B cell (primary cell): ENCODE data around the gene MFRP. TPM values are rescaled to one million over a fixed set of nuclear protein-coding genes. Genes with fewer than 3 reads are reported as not detected.
A peak's percentile ranks its signal among the peaks of the same experiment; 100 is the strongest.
"Not testable (repeated sequence)": the region's sequence is repeated elsewhere in the genome, so short reads cannot be mapped to it uniquely, and the experiment has no call there.

Experiments
- ATAC-seq: fragments of 200-7000 bp; cut with Tn5 transposase; one replicate; pipeline ENCODE4 v1.10.0; 2021; ENCODE audit warnings: low read depth, mild to moderate bottlenecking, moderate number of reproducible peaks, moderate library complexity
- CTCF ChIA-PET: fragments of 350-600 bp; sonication (Branson Sonifier 250); formaldehyde crosslinking; loops from one replicate; lab custom pipeline; 2021; ENCODE audit warnings: antibody characterized with exemption, inconsistent platforms; lab: Charles Lee
- POLR2A ChIA-PET: fragments of 350-600 bp; sonication (Branson Sonifier 250); formaldehyde crosslinking; loops from one replicate; lab custom pipeline; 2021; ENCODE audit warnings: antibody characterized with exemption; lab: Charles Lee
- DNase-seq: peaks from one replicate; pipeline ENCODE4 v3.0.0; 2013
- H2AFZ ChIP-seq: 2 replicates; pipeline ENCODE4 v1.6.1; 2012; ENCODE audit warnings: mild to moderate bottlenecking, low read depth, low read length; ENCODE audit not compliant: insufficient read depth, poor library complexity, severe bottlenecking
- H3K27ac ChIP-seq, 2 donors: 1 replicate in 1 of 2; 2 replicates in 1 of 2; pipeline ENCODE4 v1.5.1; 2012 to 2013; ENCODE audit warnings: low read length in 2 of 2, mild to moderate bottlenecking in 2 of 2, moderate library complexity in 1 of 2
- H3K27me3 ChIP-seq, 4 experiments: fragments of 200-600 bp in 1 of 4; sonication (generic) in 1 of 4; replicated peaks in 1 of 4; 1 replicate in 2 of 4; 2 replicates in 2 of 4; pipeline versions ENCODE4 v1.6.1 to v1.7.0; 2013 to 2016; ENCODE audit warnings: low read length in 3 of 4, mild to moderate bottlenecking in 2 of 4, mixed read lengths in 1 of 4, moderate library complexity in 1 of 4; ENCODE audit not compliant: insufficient read depth in 4 of 4, control insufficient read depth in 3 of 4; ENCODE audit errors: control extremely low read depth in 1 of 4
- H3K36me3 ChIP-seq, 2 experiments: replicated peaks in 1 of 2; 1 replicate in 1 of 2; 2 replicates in 1 of 2; pipeline versions ENCODE4 v1.6.1 to v1.7.1; 2013; ENCODE audit warnings: low read length in 1 of 2; ENCODE audit not compliant: insufficient read depth in 2 of 2, control insufficient read depth in 1 of 2; ENCODE audit errors: control extremely low read depth in 1 of 2, extremely low read depth in 1 of 2
- H3K4me1 ChIP-seq, 2 donors: fragments of 200-600 bp in 1 of 2; sonication (generic) in 1 of 2; 1 replicate in 1 of 2; 2 replicates in 1 of 2; pipeline versions ENCODE4 v1.5.1 to v1.6.1; 2013 to 2017; ENCODE audit warnings: low read length in 2 of 2; ENCODE audit not compliant: control insufficient read depth in 2 of 2, insufficient read depth in 2 of 2
- H3K4me2 ChIP-seq: replicated peaks from 2 replicates; pipeline ENCODE3; 2012; ENCODE audit warnings: mild to moderate bottlenecking, low read depth, low read length; ENCODE audit not compliant: poor library complexity, severe bottlenecking
- H3K4me3 ChIP-seq, 5 experiments: fragments of 200-600 bp in 1 of 5; sonication (generic) in 1 of 5; 1 replicate in 3 of 5; 2 replicates in 2 of 5; pipeline versions ENCODE4 v1.5.1 to v1.7.0; 2011 to 2016; ENCODE audit warnings: low read length in 4 of 5, mild to moderate bottlenecking in 4 of 5, low read depth in 2 of 5, control low read depth in 1 of 5, moderate library complexity in 1 of 5; ENCODE audit not compliant: insufficient read depth in 1 of 5; ENCODE audit errors: control extremely low read depth in 1 of 5, extremely low read depth in 1 of 5
- H3K79me2 ChIP-seq: fragments of 200-600 bp; sonication (generic); one replicate; pipeline ENCODE4 v1.6.0; 2016; ENCODE audit warnings: low read length; ENCODE audit not compliant: control insufficient read depth, insufficient read depth
- H3K9ac ChIP-seq: fragments of 200-600 bp; sonication (generic); 2 replicates; pipeline ENCODE4 v1.6.1; 2017; ENCODE audit warnings: mild to moderate bottlenecking, low read length, moderate library complexity
- H3K9me3 ChIP-seq, 3 donors: one replicate each; pipeline versions ENCODE4 v1.6.1 to v1.7.1; 2013; ENCODE audit warnings: low read length in 2 of 3; ENCODE audit not compliant: control insufficient read depth in 2 of 3, insufficient read depth in 1 of 3; ENCODE audit errors: control extremely low read depth in 1 of 3
- H4K20me1 ChIP-seq: 2 replicates; pipeline ENCODE4 v1.6.0; 2012; ENCODE audit warnings: mild to moderate bottlenecking, low read length; ENCODE audit not compliant: insufficient read depth, control insufficient read depth, poor library complexity, severe bottlenecking
- H3K27ac Mint-ChIP-seq: one replicate; pipeline ENCODE4 v1.8.0; 2021; ENCODE audit warnings: mixed read lengths
- H3K27me3 Mint-ChIP-seq: one replicate; pipeline ENCODE4 v1.8.0; 2021; ENCODE audit warnings: mixed read lengths
- H3K4me1 Mint-ChIP-seq: one replicate; pipeline ENCODE4 v1.8.0; 2021; ENCODE audit warnings: mixed read lengths
- H3K4me3 Mint-ChIP-seq: one replicate; pipeline ENCODE4 v1.8.0; 2021; ENCODE audit warnings: mixed read lengths
- H3K9me3 Mint-ChIP-seq: one replicate; pipeline ENCODE4 v1.8.0; 2022; ENCODE audit warnings: mixed read lengths; ENCODE audit not compliant: insufficient read depth
- CTCF ChIP-seq: fragments of 200-600 bp; IDR thresholded peaks from one replicate; pipeline ENCODE4 v1.8.0; 2022; ENCODE audit warnings: antibody characterized with exemption, mild to moderate bottlenecking
- EZH2 ChIP-seq: IDR thresholded peaks from 2 replicates; pipeline ENCODE4 v1.6.1; 2012; ENCODE audit warnings: borderline replicate concordance, low read depth, mild to moderate bottlenecking, moderate library complexity, low read length; ENCODE audit not compliant: insufficient read depth, poor library complexity, severe bottlenecking
- WGBS: methylation state at CpG from one replicate; pipeline ENCODE4 v1.1.5; 2013; ENCODE audit warnings: missing lambda C conversion rate; ENCODE audit not compliant: insufficient coverage; 5-methylcytosine and 5-hydroxymethylcytosine counted together
- intact Hi-C: fragments of 100-400 bp; cut with micrococcal nuclease; formaldehyde crosslinking; loops from one replicate; pipeline ENCODE4 v1.10.0; 2022
- polyA plus RNA-seq: library from polyadenylated mRNA; depleted of rRNA; stranded (reverse); fragments of >200 nt; gene quantifications from 2 replicates; pipeline ENCODE4 v1.2.3, GENCODE V29; 2012
- total RNA-seq, 2 donors: library from RNA; stranded (reverse); fragments of 120-200 nt in 1 of 2; gene quantifications; 1 replicate in 1 of 2; 2 replicates in 1 of 2; pipeline versions ENCODE4 v1.2.3 to v1.2.4, GENCODE V29; 2013 to 2022

Gene MFRP
- total and polyA plus RNA-seq, 2 donors (not counting 1 experiment from before 2014, with no cell fraction given): not detected

GRCh38 chr11:119388103-119388502 is 41.6 kb upstream of the MFRP start:
- Histone ChIP-seq H3K9ac (no peak overlapping the region), H3K79me2 (no peaks in the 10 kb centered on the region), H4K20me1 (no peaks in the 10 kb centered on the region), H3K4me3 (no peak overlapping the region), H3K27ac (no peak overlapping the region), H3K36me3 (no peaks in the 10 kb centered on the region), H3K4me1 (no peaks in the 10 kb centered on the region), H3K4me2 (no peak overlapping the region), H2AFZ (no peak overlapping the region), H3K9me3 (no peaks in the 10 kb centered on the region), H3K27me3 (peaks cover 0 to 14% (median 8%) of the 10 kb centered on the region in 4 experiments)
- no peaks in the 10 kb centered on the region for H3K4me1 Mint-ChIP-seq
- intact Hi-C loops: no loop called here
- 89% methylated on average over 5 of the region's 7 CpGs for WGBS
- TF ChIP-seq CTCF (no peak), EZH2 (no peak)
- peaks cover 16% of the 10 kb centered on the region for H3K27me3 Mint-ChIP-seq
- H3K4me3 Mint-ChIP-seq: no peak overlapping the region
- no peaks in the 10 kb centered on the region for H3K9me3 Mint-ChIP-seq
- no peak overlapping the region for H3K27ac Mint-ChIP-seq
- ATAC-seq: no peak
- no peak for DNase-seq
- POLR2A ChIA-PET: no interaction called here
- CTCF ChIA-PET: interaction anchor here (1.2 kb wide), 1 partner anchor 13 kb away, joined by 3 read pairs; no protein-coding TSS in a partner anchor

- H3K36me3 ChIP-seq: no peaks in the 10 kb centered on the region
- peaks cover 0 to 27% (median 16%) of the 10 kb centered on the region in 4 experiments for H3K27me3 ChIP-seq
- peaks cover 0 to 4% (median 0%) of the 10 kb centered on the region in 3 donors for H3K9me3 ChIP-seq
- Mint-ChIP-seq H3K27me3 (peaks cover 5% of the 10 kb centered on the region), H3K4me3 (no peak overlapping the region), H3K4me1 (peaks cover 6% of the 10 kb centered on the region), H3K27ac (no peak overlapping the region), H3K9me3 (no peaks in the 10 kb centered on the region)
- no peaks in the 10 kb centered on the region for H4K20me1 ChIP-seq
- ATAC-seq (no peak), DNase-seq (no peak)
- H3K79me2 ChIP-seq: no peaks in the 10 kb centered on the region
- CTCF ChIA-PET: interaction anchor here (0.6 to 0.7 kb wide), 2 partner anchors 16 to 20 kb away, joined by 3 to 4 read pairs; no protein-coding TSS in a partner anchor
- no peak overlapping the region for H3K4me3 ChIP-seq
- no peak overlapping the region for H3K27ac ChIP-seq
- no peak overlapping the region for H2AFZ ChIP-seq
- H3K9ac ChIP-seq: no peak overlapping the region
- TF ChIP-seq EZH2 (no peak), CTCF (no peak)
- WGBS: 89% methylated on average over 2 of the region's 2 CpGs
- intact Hi-C loops: no loop called here
- H3K4me2 ChIP-seq: no peak overlapping the region
- H3K4me1 ChIP-seq: peaks cover 12 to 17% of the 10 kb centered on the region in 2 donors
- POLR2A ChIA-PET: no interaction called here
Measured at GRCh38 chr11:119384332-119384731, 37.8 kb upstream of the MFRP start.

GRCh38 chr11:119382513-119382912 is 36.0 kb upstream of the MFRP start:
- ATAC-seq, DNase-seq, H3K9me3 Mint-ChIP-seq, intact Hi-C loops, H3K79me2 ChIP-seq, H3K9ac ChIP-seq, H3K27me3 Mint-ChIP-seq, H4K20me1 ChIP-seq, H3K4me3 Mint-ChIP-seq, H3K27ac Mint-ChIP-seq, H3K36me3 ChIP-seq, H3K9me3 ChIP-seq, H3K4me1 Mint-ChIP-seq, H3K27ac ChIP-seq, POLR2A ChIA-PET: not testable (repeated sequence)
- H3K4me2 ChIP-seq: peak overlapping the region; percentile 98
- peaks cover 0 to 27% (median 16%) of the 10 kb centered on the region in 4 experiments for H3K27me3 ChIP-seq
- peak overlapping the region in 1 of 5 experiments; percentile 72 for H3K4me3 ChIP-seq
- peak overlapping the region; percentile 88 for H2AFZ ChIP-seq
- 90% methylated on average over 11 of the region's 14 CpGs for WGBS
- CTCF ChIA-PET: interaction anchor here (1.0 to 6.5 kb wide), 4 partner anchors 10 to 26 kb away, joined by 3 to 61 read pairs (median 6); no protein-coding TSS in a partner anchor
- H3K4me1 ChIP-seq: peaks cover 12 to 17% of the 10 kb centered on the region in 2 donors
